Measurements from ENCODE around the gene RFC1.

DNA sequence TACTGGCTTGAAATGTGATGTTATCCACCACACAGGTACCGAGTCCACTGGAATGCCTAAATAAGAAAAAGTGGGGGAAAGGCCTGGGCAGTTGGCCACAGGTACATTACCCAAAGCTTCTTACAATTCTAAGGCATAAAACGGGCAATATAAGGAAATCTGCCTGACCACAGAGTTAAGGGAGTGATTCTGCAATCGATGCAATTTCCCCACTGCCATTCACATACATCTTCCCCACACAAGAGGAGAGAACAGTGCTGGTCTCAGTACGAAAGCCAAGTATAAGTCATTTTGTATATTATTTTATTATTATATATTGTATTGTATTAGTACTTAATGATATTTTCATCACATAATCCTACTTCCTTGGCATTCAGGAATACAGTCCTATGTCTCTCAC, 30.6 kb downstream of the RFC1 start:
- TF ChIP-seq JUND (IDR thresholded peaks at IDR 0.05): no peak
- no peak for TF ChIP-seq SP1 (IDR thresholded peaks at IDR 0.05)
- TF ChIP-seq, protein P1, sequence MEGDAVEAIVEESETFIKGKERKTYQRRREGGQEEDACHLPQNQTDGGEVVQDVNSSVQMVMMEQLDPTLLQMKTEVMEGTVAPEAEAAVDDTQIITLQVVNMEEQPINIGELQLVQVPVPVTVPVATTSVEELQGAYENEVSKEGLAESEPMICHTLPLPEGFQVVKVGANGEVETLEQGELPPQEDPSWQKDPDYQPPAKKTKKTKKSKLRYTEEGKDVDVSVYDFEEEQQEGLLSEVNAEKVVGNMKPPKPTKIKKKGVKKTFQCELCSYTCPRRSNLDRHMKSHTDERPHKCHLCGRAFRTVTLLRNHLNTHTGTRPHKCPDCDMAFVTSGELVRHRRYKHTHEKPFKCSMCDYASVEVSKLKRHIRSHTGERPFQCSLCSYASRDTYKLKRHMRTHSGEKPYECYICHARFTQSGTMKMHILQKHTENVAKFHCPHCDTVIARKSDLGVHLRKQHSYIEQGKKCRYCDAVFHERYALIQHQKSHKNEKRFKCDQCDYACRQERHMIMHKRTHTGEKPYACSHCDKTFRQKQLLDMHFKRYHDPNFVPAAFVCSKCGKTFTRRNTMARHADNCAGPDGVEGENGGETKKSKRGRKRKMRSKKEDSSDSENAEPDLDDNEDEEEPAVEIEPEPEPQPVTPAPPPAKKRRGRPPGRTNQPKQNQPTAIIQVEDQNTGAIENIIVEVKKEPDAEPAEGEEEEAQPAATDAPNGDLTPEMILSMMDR (IDR thresholded peaks at IDR 0.05; ENCODE audit: low read depth, low read length, missing input control): no peak
- no peak for TF ChIP-seq MAX (IDR thresholded peaks at IDR 0.05)

Measured in liver (tissue), 3 donors.